Mesenchymal stem cell (in vitro differentiated cells and primary cell): Measurements from ENCODE around the gene RPRD1A.
A peak's percentile ranks its signal among the peaks of the same experiment; 100 is the strongest.

Experiments used
- DNase-seq: peaks from one replicate; pipeline ENCODE4 v3.0.0-alpha.2; 2013
- H2AFZ ChIP-seq: one replicate; pipeline ENCODE4 v1.6.1; 2013; ENCODE audit warnings: low read depth, mild to moderate bottlenecking, control low read depth, inconsistent platforms, low read length, moderate library complexity
- H2AK5ac ChIP-seq: 2 replicates; pipeline ENCODE4 v1.6.1; 2013; ENCODE audit warnings: low read length, moderate library complexity, mild to moderate bottlenecking, inconsistent platforms; ENCODE audit not compliant: severe bottlenecking
- H2BK120ac ChIP-seq: one replicate; pipeline ENCODE4 v1.6.1; 2013; ENCODE audit warnings: low read depth, mild to moderate bottlenecking, inconsistent platforms, low read length, moderate library complexity
- H2BK12ac ChIP-seq, 2 experiments: one replicate each; pipeline ENCODE4 v1.6.1; 2013; ENCODE audit warnings: inconsistent platforms in 2 of 2, low read length in 2 of 2, mild to moderate bottlenecking in 2 of 2, moderate library complexity in 2 of 2, control low read depth in 1 of 2
- H2BK15ac ChIP-seq: one replicate; pipeline ENCODE4 v1.6.1; 2013; ENCODE audit warnings: mild to moderate bottlenecking, low read depth, inconsistent platforms; ENCODE audit not compliant: poor library complexity, severe bottlenecking
- H2BK5ac ChIP-seq: 2 replicates; pipeline ENCODE4 v1.6.1; 2013; ENCODE audit warnings: low read depth, mild to moderate bottlenecking, low read length, control low read depth, inconsistent platforms; ENCODE audit not compliant: poor library complexity, severe bottlenecking
- H3K14ac ChIP-seq, 2 experiments: one replicate each; pipeline ENCODE4 v1.6.1; 2013; ENCODE audit warnings: inconsistent platforms in 2 of 2, low read length in 2 of 2, control low read depth in 1 of 2, mild to moderate bottlenecking in 1 of 2, moderate library complexity in 1 of 2
- H3K18ac ChIP-seq, 2 experiments: one replicate each; pipeline ENCODE4 v1.6.1; 2013; ENCODE audit warnings: inconsistent platforms in 2 of 2, low read length in 2 of 2, control low read depth in 1 of 2, low read depth in 1 of 2, mild to moderate bottlenecking in 1 of 2
- H3K23ac ChIP-seq, 2 experiments: one replicate each; pipeline ENCODE4 v1.6.1; 2013; ENCODE audit warnings: inconsistent platforms in 2 of 2, low read length in 2 of 2, mild to moderate bottlenecking in 2 of 2, moderate library complexity in 2 of 2, control low read depth in 1 of 2
- H3K27ac ChIP-seq: 2 replicates; pipeline ENCODE4 v1.5.1; 2013; ENCODE audit warnings: mild to moderate bottlenecking, moderate library complexity, low read length, control low read depth, inconsistent platforms; ENCODE audit not compliant: poor library complexity, severe bottlenecking
- H3K27me3 ChIP-seq, 2 experiments: 2 replicates each; pipeline versions ENCODE4 v1.6.1 to v1.7.0; 2013; ENCODE audit warnings: low read length in 2 of 2, mild to moderate bottlenecking in 2 of 2, moderate library complexity in 2 of 2, control low read depth in 1 of 2, inconsistent platforms in 1 of 2; ENCODE audit not compliant: control insufficient read depth in 1 of 2, insufficient read depth in 1 of 2
- H3K36me3 ChIP-seq, 2 experiments: 2 replicates each; pipeline versions ENCODE4 v1.6.1 to v1.7.0; 2013; ENCODE audit warnings: low read length in 2 of 2, control low read depth in 1 of 2, inconsistent platforms in 1 of 2, low read depth in 1 of 2, mild to moderate bottlenecking in 1 of 2; ENCODE audit not compliant: insufficient read depth in 2 of 2, control insufficient read depth in 1 of 2
- H3K4ac ChIP-seq, 2 experiments: one replicate each; pipeline ENCODE4 v1.6.1; 2013; ENCODE audit warnings: inconsistent platforms in 2 of 2, low read length in 2 of 2, mild to moderate bottlenecking in 2 of 2, moderate library complexity in 2 of 2, control low read depth in 1 of 2, low read depth in 1 of 2
- H3K4me1 ChIP-seq: 2 replicates; pipeline ENCODE4 v1.6.1; 2013; ENCODE audit warnings: low read depth, low read length, control low read depth; ENCODE audit not compliant: control insufficient read depth, insufficient read depth
- H3K4me2 ChIP-seq: 2 replicates; pipeline ENCODE4 v1.6.1; 2013; ENCODE audit warnings: low read length, mild to moderate bottlenecking, inconsistent platforms; ENCODE audit not compliant: poor library complexity, severe bottlenecking
- H3K4me3 ChIP-seq, 2 experiments: 2 replicates each; pipeline versions ENCODE4 v1.5.1 to v1.7.0; 2013; ENCODE audit warnings: low read length in 2 of 2, mild to moderate bottlenecking in 2 of 2, control low read depth in 1 of 2, low read depth in 1 of 2; ENCODE audit not compliant: insufficient read depth in 1 of 2
- H3K79me1 ChIP-seq: replicated peaks from 2 replicates; pipeline ENCODE4 v1.6.1; 2013; ENCODE audit warnings: mild to moderate bottlenecking, control low read depth, low read length, inconsistent platforms; ENCODE audit not compliant: poor library complexity, severe bottlenecking
- H3K9ac ChIP-seq: 2 replicates; pipeline ENCODE4 v1.7.0; 2013; ENCODE audit warnings: mild to moderate bottlenecking, low read length, moderate library complexity
- H3K9me3 ChIP-seq: 2 replicates; pipeline ENCODE4 v1.7.0; 2013; ENCODE audit warnings: mild to moderate bottlenecking, low read length; ENCODE audit not compliant: control insufficient read depth
- H4K8ac ChIP-seq: one replicate; pipeline ENCODE4 v1.6.1; 2013; ENCODE audit warnings: inconsistent platforms, mild to moderate bottlenecking, low read length, moderate library complexity
- H4K91ac ChIP-seq: one replicate; pipeline ENCODE4 v1.6.1; 2013; ENCODE audit warnings: mild to moderate bottlenecking, low read length, inconsistent platforms
- WGBS: methylation state at CpG from one replicate; pipeline ENCODE4 v1.1.7; 2013; ENCODE audit warnings: mixed read lengths; 5-methylcytosine and 5-hydroxymethylcytosine counted together

RPRD1A gene

GRCh38 chr18:35983147-35983546 is 84.2 kb downstream of the RPRD1A start:
- Histone ChIP-seq H3K9ac (no peak overlapping the region), H2BK15ac (no peak overlapping the region), H3K18ac (no peak overlapping the region), H3K36me3 (peaks cover 10 to 58% of the 10 kb centered on the region in 2 experiments), H3K27me3 (no peaks in the 10 kb centered on the region), H3K79me1 (peaks cover 3% of the 10 kb centered on the region), H3K4me1 (peaks cover 2% of the 10 kb centered on the region), H3K9me3 (no peaks in the 10 kb centered on the region), H3K14ac (no peak overlapping the region), H3K4me3 (no peak overlapping the region), H3K27ac (no peak overlapping the region), H2AFZ (no peak overlapping the region), H2BK120ac (no peak overlapping the region), H4K8ac (no peak overlapping the region), H3K4ac (no peak overlapping the region), H2BK5ac (no peak overlapping the region), H4K91ac (no peak overlapping the region), H3K4me2 (no peak overlapping the region), H2BK12ac (no peak overlapping the region), H3K23ac (no peak overlapping the region), H2AK5ac (no peak overlapping the region)
- DNase-seq = no peak

DNA sequence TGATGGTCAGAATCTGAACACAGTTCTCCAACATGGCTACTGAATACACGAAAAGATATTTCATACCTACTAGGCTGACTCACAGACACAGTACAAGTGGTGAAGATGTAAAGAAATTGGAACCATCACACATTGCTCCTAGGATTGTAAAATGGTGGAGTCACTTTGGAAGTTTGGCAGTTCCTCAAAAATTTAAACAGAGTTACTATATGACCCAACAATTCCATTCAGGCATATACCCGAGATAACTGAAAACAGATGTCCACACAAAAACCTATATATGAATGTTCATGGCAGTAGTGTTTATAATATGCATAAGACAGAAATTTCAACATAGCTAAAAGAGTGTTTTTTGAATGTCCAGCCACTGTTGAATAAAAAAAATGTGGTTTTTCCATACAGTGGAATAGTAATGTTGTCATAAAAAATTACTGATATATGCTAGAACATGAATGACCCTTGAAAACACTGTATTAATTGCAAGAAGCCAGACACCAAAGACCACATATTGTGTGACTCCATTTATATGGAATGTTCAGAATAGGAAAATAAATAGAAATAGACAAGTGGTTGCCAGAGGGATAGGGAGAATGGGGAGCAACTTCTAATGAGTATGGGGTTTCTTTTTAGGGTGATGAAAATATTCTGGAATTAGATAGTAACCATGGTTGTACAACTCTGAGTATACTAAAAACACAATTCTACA is 84.8 kb downstream of the RPRD1A start:
- Histone ChIP-seq H2AK5ac (no peak overlapping the region), H3K27ac (no peak overlapping the region), H3K9me3 (no peaks in the 10 kb centered on the region), H3K4me1 (peaks cover 2% of the 10 kb centered on the region), H2BK120ac (no peak overlapping the region), H4K91ac (no peak overlapping the region), H3K27me3 (no peaks in the 10 kb centered on the region), H3K79me1 (peaks cover 5% of the 10 kb centered on the region), H2BK12ac (no peak overlapping the region), H2BK15ac (no peak overlapping the region), H3K36me3 (peaks cover 12 to 62% of the 10 kb centered on the region in 2 experiments), H3K14ac (no peak overlapping the region), H3K4me2 (no peak overlapping the region), H3K4me3 (no peak overlapping the region), H4K8ac (no peak overlapping the region), H2BK5ac (no peak overlapping the region), H3K18ac (no peak overlapping the region), H3K9ac (no peak overlapping the region), H3K4ac (no peak overlapping the region), H3K23ac (no peak overlapping the region), H2AFZ (no peak overlapping the region)
- WGBS = no CpG with 5 or more reads among the region's 2 CpGs
- DNase-seq = peak; percentile 25

- H3K4me1 ChIP-seq = peaks cover 2% of the 10 kb centered on the region
Measured at GRCh38 chr18:35979112-35979511, 88.2 kb downstream of the RPRD1A start.

GRCh38 chr18:35974181-35974580 is 93.2 kb downstream of the RPRD1A start:
- peak overlapping the region; percentile 13 for H3K9ac ChIP-seq
- no peak overlapping the region for H2AFZ ChIP-seq
- 92% methylated on average over 3 of the region's 3 CpGs for WGBS

More at GRCh38 chr18:35979112-35979511, 88.2 kb downstream of the RPRD1A start:
- H2BK5ac ChIP-seq = no peak overlapping the region
- H3K79me1 ChIP-seq = peaks cover 10% of the 10 kb centered on the region
- no peak overlapping the region for H3K4ac ChIP-seq
- no peak overlapping the region for H3K27ac ChIP-seq
- H3K4me3 ChIP-seq = no peak overlapping the region
- H2AK5ac ChIP-seq = no peak overlapping the region
- no peak for DNase-seq
- peaks cover 18 to 81% of the 10 kb centered on the region in 2 experiments for H3K36me3 ChIP-seq
- H3K18ac ChIP-seq = no peak overlapping the region
- H3K4me2 ChIP-seq = no peak overlapping the region
- H2BK120ac ChIP-seq = no peak overlapping the region
- H3K23ac ChIP-seq = no peak overlapping the region
- no peak overlapping the region for H4K91ac ChIP-seq
- H3K27me3 ChIP-seq = no peaks in the 10 kb centered on the region
- no peak overlapping the region for H2BK12ac ChIP-seq
- H3K14ac ChIP-seq = no peak overlapping the region
- no peak overlapping the region for H2BK15ac ChIP-seq
- no peaks in the 10 kb centered on the region for H3K9me3 ChIP-seq
- H3K9ac ChIP-seq = no peak overlapping the region
- no peak overlapping the region for H2AFZ ChIP-seq
- no peak overlapping the region for H4K8ac ChIP-seq

More at GRCh38 chr18:35974181-35974580, 93.2 kb downstream of the RPRD1A start:
- no peak overlapping the region for H2BK12ac ChIP-seq
- H3K9me3 ChIP-seq = no peaks in the 10 kb centered on the region
- no peak overlapping the region for H3K4me2 ChIP-seq
- H3K79me1 ChIP-seq = peaks cover 15% of the 10 kb centered on the region
- no peak overlapping the region for H3K23ac ChIP-seq
- H3K4me3 ChIP-seq = peak overlapping the region in 1 of 2 experiments; percentile 86
- no peak overlapping the region for H2BK120ac ChIP-seq
- no peak overlapping the region for H3K18ac ChIP-seq
- H2BK15ac ChIP-seq = no peak overlapping the region
- H3K27ac ChIP-seq = no peak overlapping the region
- no peak overlapping the region for H2BK5ac ChIP-seq
- no peak overlapping the region for H4K91ac ChIP-seq
- H4K8ac ChIP-seq = no peak overlapping the region
- no peak for DNase-seq
- no peak overlapping the region for H2AK5ac ChIP-seq
- H3K4ac ChIP-seq = no peak overlapping the region
- peaks cover 5% of the 10 kb centered on the region for H3K4me1 ChIP-seq
- no peak overlapping the region for H3K14ac ChIP-seq
- H3K27me3 ChIP-seq = no peaks in the 10 kb centered on the region
- H3K36me3 ChIP-seq = peaks cover 11 to 52% of the 10 kb centered on the region in 2 experiments
